Neural progenitor cell (in vitro differentiated cells): ENCODE measurements around the gene AGAP3.

Source experiments
- CTCF ChIP-seq: fragments of 200-600 bp; sonication (generic); IDR thresholded peaks from 2 replicates; pipeline ENCODE4 v1.5.1; 2017; ENCODE audit warnings: antibody characterized with exemption, mild to moderate bottlenecking
- EZH2 ChIP-seq: fragments of 200-600 bp; sonication (generic); IDR thresholded peaks from 2 replicates; pipeline ENCODE4 v1.6.1; 2017; ENCODE audit warnings: antibody characterized with exemption, mild to moderate bottlenecking, moderate library complexity
- EZH2phosphoT487 ChIP-seq: fragments of 200-600 bp; sonication (generic); IDR thresholded peaks from 2 replicates; pipeline ENCODE4 v1.6.1; 2017; ENCODE audit warnings: antibody characterized with exemption

- TF ChIP-seq CTCF (no peak), EZH2 (no peak), EZH2phosphoT487 (no peak)
Measured at GRCh38 chr7:151093748-151094147, 7.5 kb downstream of the AGAP3 start.
